ENCODE data around the gene DLG2. TPM values are rescaled to one million over a fixed set of nuclear protein-coding genes. Genes with fewer than 3 reads are reported as not detected.
"Not testable (repeated sequence)": the region's sequence is repeated elsewhere in the genome, so short reads cannot be mapped to it uniquely, and the experiment has no call there.

Gene DLG2
- total RNA-seq, 4 donors from 2014 or later = 11.0 to 34.2 (median 19.8) TPM

- H3K4me1 ChIP-seq = peaks cover 0 to 1% (median 0%) of the 10 kb centered on the region in 3 donors
- H3K27me3 ChIP-seq = no peaks in the 10 kb centered on the region
- no peak for TF ChIP-seq CTCF (IDR thresholded peaks at IDR 0.05)
- TF ChIP-seq POLR2AphosphoS5 (IDR thresholded peaks at IDR 0.05) = no peak
- no peak for TF ChIP-seq POLR2A (IDR thresholded peaks at IDR 0.05)
- no peak for TF ChIP-seq EP300 (IDR thresholded peaks at IDR 0.05)
- ATAC-seq = no peak
- no peaks in the 10 kb centered on the region for H3K9me3 ChIP-seq
- H3K36me3 ChIP-seq = no peaks in the 10 kb centered on the region
- no peak overlapping the region for H3K27ac ChIP-seq
- no peak overlapping the region for H3K4me3 ChIP-seq
- 47 to 63% methylated on average over 2 of the region's 2 CpGs for WGBS, 2 donors (ENCODE audit: low coverage in 1 of 2)
Measured at GRCh38 chr11:85127349-85127748, 499.8 kb downstream of the DLG2 start.

- no peak for ATAC-seq
- H3K27me3 ChIP-seq = no peaks in the 10 kb centered on the region
- TF ChIP-seq POLR2AphosphoS5 (IDR thresholded peaks at IDR 0.05) (no peak), CTCF (IDR thresholded peaks at IDR 0.05) (no peak), POLR2A (IDR thresholded peaks at IDR 0.05) (no peak), EP300 (IDR thresholded peaks at IDR 0.05) (no peak)
- WGBS, 2 donors (ENCODE audit: low coverage in 1 of 2) = 38 to 64% methylated on average over 1 of the region's 1 CpG
- no peak overlapping the region for H3K27ac ChIP-seq
- no peaks in the 10 kb centered on the region for H3K4me1 ChIP-seq
- H3K4me3 ChIP-seq = no peak overlapping the region
- no peaks in the 10 kb centered on the region for H3K9me3 ChIP-seq
- no peaks in the 10 kb centered on the region for H3K36me3 ChIP-seq
Measured at GRCh38 chr11:85123752-85124231, 503.4 kb downstream of the DLG2 start.

GRCh38 chr11:85118151-85118550, 509.0 kb downstream of the DLG2 start:
- H3K9me3 ChIP-seq = no peaks in the 10 kb centered on the region
- ATAC-seq = no peak
- no peak overlapping the region for H3K27ac ChIP-seq
- H3K4me3 ChIP-seq = no peak overlapping the region
- no peaks in the 10 kb centered on the region for H3K4me1 ChIP-seq
- H3K27me3 ChIP-seq = no peaks in the 10 kb centered on the region
- 44 to 100% methylated on average over 1 of the region's 1 CpG for WGBS, 2 donors (ENCODE audit: low coverage in 1 of 2)
- H3K36me3 ChIP-seq = no peaks in the 10 kb centered on the region
- no peak for TF ChIP-seq CTCF (IDR thresholded peaks at IDR 0.05)

- Histone ChIP-seq H3K36me3 (no peaks in the 10 kb centered on the region), H3K9me3 (no peaks in the 10 kb centered on the region), H3K4me1 (no peaks in the 10 kb centered on the region), H3K4me3 (no peak overlapping the region), H3K27ac (no peak overlapping the region), H3K27me3 (no peaks in the 10 kb centered on the region)
- ATAC-seq = no peak
- 77 to 80% methylated on average over 1 to 2 of the region's 2 CpGs for WGBS, 2 donors (ENCODE audit: low coverage in 1 of 2)
- TF ChIP-seq EP300 (IDR thresholded peaks at IDR 0.05) (no peak), POLR2A (IDR thresholded peaks at IDR 0.05) (no peak), CTCF (IDR thresholded peaks at IDR 0.05) (no peak), POLR2AphosphoS5 (IDR thresholded peaks at IDR 0.05) (no peak)
Measured at GRCh38 chr11:85115798-85116197, 511.3 kb downstream of the DLG2 start.

GRCh38 chr11:85114786-85115185, 512.4 kb downstream of the DLG2 start:
- 88 to 94% methylated on average over 2 of the region's 2 CpGs for WGBS, 2 donors (ENCODE audit: low coverage in 1 of 2)
- Histone ChIP-seq H3K27ac (no peak overlapping the region), H3K27me3 (no peaks in the 10 kb centered on the region), H3K9me3 (no peaks in the 10 kb centered on the region), H3K36me3 (no peaks in the 10 kb centered on the region), H3K4me1 (no peaks in the 10 kb centered on the region), H3K4me3 (no peak overlapping the region)
- TF ChIP-seq CTCF (IDR thresholded peaks at IDR 0.05) (no peak), POLR2AphosphoS5 (IDR thresholded peaks at IDR 0.05) (no peak), EP300 (IDR thresholded peaks at IDR 0.05) (no peak), POLR2A (IDR thresholded peaks at IDR 0.05) (no peak)
- no peak for ATAC-seq

- H3K36me3 ChIP-seq, H3K27ac ChIP-seq, ATAC-seq, H3K9me3 ChIP-seq, H3K4me3 ChIP-seq, H3K27me3 ChIP-seq, H3K4me1 ChIP-seq: not testable (repeated sequence)
- 57 to 79% methylated on average over 1 of the region's 1 CpG for WGBS, 2 donors (ENCODE audit: low coverage in 1 of 2)
Measured at GRCh38 chr11:85110246-85110645, 516.9 kb downstream of the DLG2 start.
